ENCODE data around the gene SMAGP. TPM values are rescaled to one million over a fixed set of nuclear protein-coding genes. Genes with fewer than 3 reads are reported as not detected.

SMAGP gene
- total RNA-seq, 2 donors from 2014 or later: 2.3 to 3.8 TPM

- Histone ChIP-seq H3K4me3 (peak overlapping the region; percentile 91 to 96), H3K36me3 (no peaks in the 10 kb centered on the region), H3K4me1 (peaks cover 0 to 25% of the 10 kb centered on the region in 2 donors), H3K27ac (peak overlapping the region; percentile 98 to 99), H3K9me3 (no peaks in the 10 kb centered on the region), H3K27me3 (no peaks in the 10 kb centered on the region)
- DNase-seq (ENCODE audit: low spot score): peak; percentile 65
- peak in 1 of 2 donors; percentile 17 for TF ChIP-seq CTCF (IDR thresholded peaks at IDR 0.05)
Observed at GRCh38 chr12:51217133-51217967, 52.9 kb downstream of the SMAGP start.

GRCh38 chr12:51216642-51217041, 53.6 kb downstream of the SMAGP start:
- TF ChIP-seq CTCF (IDR thresholded peaks at IDR 0.05): no peak
- no peaks in the 10 kb centered on the region for H3K9me3 ChIP-seq
- H3K36me3 ChIP-seq: no peaks in the 10 kb centered on the region
- no peaks in the 10 kb centered on the region for H3K27me3 ChIP-seq
- H3K4me3 ChIP-seq: peak overlapping the region; percentile 91 to 96
- H3K27ac ChIP-seq: peak overlapping the region; percentile 98 to 99
- no peak for DNase-seq (ENCODE audit: low spot score)
- peaks cover 0 to 25% of the 10 kb centered on the region in 2 donors for H3K4me1 ChIP-seq

GRCh38 chr12:51214895-51215294, 55.3 kb downstream of the SMAGP start:
- TF ChIP-seq CTCF (IDR thresholded peaks at IDR 0.05): no peak
- Histone ChIP-seq H3K36me3 (no peaks in the 10 kb centered on the region), H3K9me3 (no peaks in the 10 kb centered on the region), H3K4me3 (no peak overlapping the region), H3K4me1 (peaks cover 0 to 25% of the 10 kb centered on the region in 2 donors), H3K27ac (no peak overlapping the region), H3K27me3 (no peaks in the 10 kb centered on the region)
- DNase-seq (ENCODE audit: low spot score): no peak

- no peaks in the 10 kb centered on the region for H3K9me3 ChIP-seq
- no peaks in the 10 kb centered on the region for H3K4me1 ChIP-seq
- no peaks in the 10 kb centered on the region for H3K27me3 ChIP-seq
- H3K36me3 ChIP-seq: no peaks in the 10 kb centered on the region
- DNase-seq (ENCODE audit: low spot score): no peak
- H3K4me3 ChIP-seq: no peak overlapping the region
- no peak overlapping the region for H3K27ac ChIP-seq
- no peak for TF ChIP-seq CTCF (IDR thresholded peaks at IDR 0.05)
Observed at GRCh38 chr12:51210690-51211395, 59.4 kb downstream of the SMAGP start.

GRCh38 chr12:51209259-51209658, 61.0 kb downstream of the SMAGP start:
- Histone ChIP-seq H3K4me1 (no peaks in the 10 kb centered on the region), H3K4me3 (no peak overlapping the region), H3K27ac (no peak overlapping the region), H3K27me3 (no peaks in the 10 kb centered on the region), H3K36me3 (no peaks in the 10 kb centered on the region), H3K9me3 (no peaks in the 10 kb centered on the region)
- DNase-seq (ENCODE audit: low spot score): no peak
- TF ChIP-seq CTCF (IDR thresholded peaks at IDR 0.05): no peak
